Stomach smooth muscle (tissue), 2 donors: ENCODE measurements around the gene TMEM242.

Experiments
- H3K27ac ChIP-seq: one replicate; pipeline ENCODE4 v1.7.0; 2013; ENCODE audit warnings: mild to moderate bottlenecking, low read length, inconsistent platforms
- H3K27me3 ChIP-seq, 2 donors: one replicate each; pipeline ENCODE4 v1.7.0; 2013; ENCODE audit warnings: low read length in 2 of 2; ENCODE audit not compliant: insufficient read depth in 2 of 2, control insufficient read depth in 1 of 2
- H3K36me3 ChIP-seq, 2 donors: one replicate each; pipeline ENCODE4 v1.7.0; 2013; ENCODE audit warnings: low read length in 2 of 2; ENCODE audit not compliant: control insufficient read depth in 2 of 2, insufficient read depth in 2 of 2
- H3K4me1 ChIP-seq: one replicate; pipeline ENCODE4 v1.7.0; 2013; ENCODE audit warnings: low read length; ENCODE audit not compliant: control insufficient read depth, insufficient read depth
- H3K4me3 ChIP-seq, 2 donors: one replicate each; pipeline ENCODE4 v1.7.0; 2013; ENCODE audit warnings: low read length in 2 of 2
- H3K9ac ChIP-seq, 2 donors: one replicate each; pipeline ENCODE4 v1.7.0; 2013; ENCODE audit warnings: low read length in 2 of 2, mild to moderate bottlenecking in 1 of 2
- H3K9me3 ChIP-seq, 2 donors: one replicate each; pipeline ENCODE4 v1.7.0; 2013; ENCODE audit warnings: low read length in 2 of 2; ENCODE audit not compliant: control insufficient read depth in 2 of 2
- donor health status: healthy.
- donor health status: Pancreatic carcinoma.

TMEM242 gene

GRCh38 chr6:157240059-157240959, 83.0 kb downstream of the TMEM242 start:
- Histone ChIP-seq H3K9me3 (no peaks in the 10 kb centered on the region), H3K9ac (peak overlapping the region in 1 of 2 donors; percentile 5), H3K27ac (peak overlapping the region; percentile 70), H3K4me1 (peaks cover 39% of the 10 kb centered on the region), H3K36me3 (no peaks in the 10 kb centered on the region), H3K4me3 (peak overlapping the region; percentile 23 to 64), H3K27me3 (peaks cover 0 to 2% of the 10 kb centered on the region in 2 donors)

GRCh38 chr6:157239671-157240058, 83.7 kb downstream of the TMEM242 start:
- Histone ChIP-seq H3K4me1 (peaks cover 37% of the 10 kb centered on the region), H3K4me3 (peak overlapping the region in 1 of 2 donors; percentile 64), H3K9me3 (no peaks in the 10 kb centered on the region), H3K27ac (peak overlapping the region; percentile 70), H3K9ac (no peak overlapping the region), H3K36me3 (no peaks in the 10 kb centered on the region), H3K27me3 (peaks cover 0 to 2% of the 10 kb centered on the region in 2 donors)
